GM12891 (cell line): ENCODE data around the gene PTPRG.

Experiments used
- PAX5 ChIP-seq: IDR thresholded peaks from 2 replicates; pipeline ENCODE4 v1.6.1; 2011; ENCODE audit warnings: low read length, moderate library complexity, mild to moderate bottlenecking; ENCODE audit not compliant: insufficient read depth, severe bottlenecking
- POLR2A ChIP-seq: IDR thresholded peaks from 2 replicates; pipeline ENCODE4 v1.6.1; 2011; ENCODE audit warnings: low read depth, low read length, control low read depth
- POLR2AphosphoS5 ChIP-seq: IDR thresholded peaks from 2 replicates; pipeline ENCODE4 v1.6.1; 2011; ENCODE audit warnings: low read depth, low read length, control low read depth
- POU2F2 ChIP-seq: IDR thresholded peaks from 2 replicates; pipeline ENCODE4 v1.6.1; 2011; ENCODE audit warnings: low read depth, mild to moderate bottlenecking, control low read depth, low read length, moderate library complexity
- SPI1 ChIP-seq: IDR thresholded peaks from 2 replicates; pipeline ENCODE4 v1.6.1; 2011; ENCODE audit warnings: low read depth, low read length, control low read depth
- TAF1 ChIP-seq: IDR thresholded peaks from 2 replicates; pipeline ENCODE4 v1.6.1; 2011; ENCODE audit warnings: low read depth, low read length, control low read depth

DNA sequence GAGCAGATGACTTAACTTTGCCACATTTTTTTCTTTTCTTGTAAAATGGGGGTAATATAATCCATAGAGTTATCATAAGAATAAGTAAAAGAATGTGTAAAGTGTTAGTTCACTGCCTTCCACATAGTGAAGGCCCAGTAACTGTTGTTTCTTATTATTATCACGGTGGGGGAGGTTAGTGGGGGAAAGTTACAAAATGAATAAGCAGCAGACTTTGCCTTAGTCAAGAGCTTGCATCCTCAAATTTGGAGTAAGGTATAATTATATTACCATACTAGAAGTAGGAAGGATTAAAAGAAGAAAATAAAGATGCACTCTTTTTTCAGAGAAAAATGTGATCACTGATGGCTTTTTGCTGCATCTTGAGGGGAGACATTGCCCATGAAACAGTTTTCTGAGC lies 247.6 kb downstream of the PTPRG start:
- no peak for TF ChIP-seq SPI1
- no peak for TF ChIP-seq POLR2AphosphoS5
- TF ChIP-seq POLR2A, result no peak
- no peak for TF ChIP-seq TAF1
- TF ChIP-seq POU2F2, result no peak
- TF ChIP-seq PAX5, result no peak
